ENCODE results near the gene GNPTAB.
A peak's percentile ranks its signal among the peaks of the same experiment; 100 is the strongest.

The GNPTAB gene

GRCh38 chr12:101695706-101696105, 135.1 kb downstream of the GNPTAB start:
- TF ChIP-seq, protein P1, sequence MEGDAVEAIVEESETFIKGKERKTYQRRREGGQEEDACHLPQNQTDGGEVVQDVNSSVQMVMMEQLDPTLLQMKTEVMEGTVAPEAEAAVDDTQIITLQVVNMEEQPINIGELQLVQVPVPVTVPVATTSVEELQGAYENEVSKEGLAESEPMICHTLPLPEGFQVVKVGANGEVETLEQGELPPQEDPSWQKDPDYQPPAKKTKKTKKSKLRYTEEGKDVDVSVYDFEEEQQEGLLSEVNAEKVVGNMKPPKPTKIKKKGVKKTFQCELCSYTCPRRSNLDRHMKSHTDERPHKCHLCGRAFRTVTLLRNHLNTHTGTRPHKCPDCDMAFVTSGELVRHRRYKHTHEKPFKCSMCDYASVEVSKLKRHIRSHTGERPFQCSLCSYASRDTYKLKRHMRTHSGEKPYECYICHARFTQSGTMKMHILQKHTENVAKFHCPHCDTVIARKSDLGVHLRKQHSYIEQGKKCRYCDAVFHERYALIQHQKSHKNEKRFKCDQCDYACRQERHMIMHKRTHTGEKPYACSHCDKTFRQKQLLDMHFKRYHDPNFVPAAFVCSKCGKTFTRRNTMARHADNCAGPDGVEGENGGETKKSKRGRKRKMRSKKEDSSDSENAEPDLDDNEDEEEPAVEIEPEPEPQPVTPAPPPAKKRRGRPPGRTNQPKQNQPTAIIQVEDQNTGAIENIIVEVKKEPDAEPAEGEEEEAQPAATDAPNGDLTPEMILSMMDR (conservative IDR thresholded peaks at IDR 0.05; ENCODE audit: low read depth): no peak
- POLR2A ChIA-PET (ENCODE audit: low non-redundant PET): no interaction called here
- CTCF ChIA-PET: no interaction called here
- peak; percentile 8 for DNase-seq (ENCODE audit: low spot score)
- no peak overlapping the region for H3K27ac ChIP-seq
